ENCODE data around the gene NEUROD2.

NEUROD2 gene

GRCh38 chr17:39579318-39580081 is 28.2 kb downstream of the NEUROD2 start:
- no peak for DNase-seq (ENCODE audit: low read depth)

DNA sequence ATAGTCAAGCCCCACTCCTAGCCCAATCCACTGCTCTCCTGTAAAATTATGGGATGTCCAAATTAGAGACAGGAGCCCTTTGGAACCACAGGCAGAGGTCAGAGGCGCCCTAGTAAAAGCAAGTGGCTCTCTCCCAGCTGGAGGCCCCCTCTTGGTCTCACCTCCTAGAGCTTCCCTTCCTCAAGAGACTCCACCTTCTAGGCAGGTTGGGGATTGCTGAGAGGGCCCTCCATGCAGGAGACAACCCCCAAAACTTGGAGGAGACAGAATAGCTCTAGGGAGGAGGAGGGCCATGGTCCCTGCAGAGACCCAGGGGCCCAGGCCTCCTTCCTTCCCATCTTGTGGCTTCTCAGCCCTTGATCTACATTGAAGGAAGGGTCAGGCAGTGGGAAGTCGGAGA is 29.4 kb downstream of the NEUROD2 start:
- DNase-seq (ENCODE audit: low read depth), result no peak

DNA sequence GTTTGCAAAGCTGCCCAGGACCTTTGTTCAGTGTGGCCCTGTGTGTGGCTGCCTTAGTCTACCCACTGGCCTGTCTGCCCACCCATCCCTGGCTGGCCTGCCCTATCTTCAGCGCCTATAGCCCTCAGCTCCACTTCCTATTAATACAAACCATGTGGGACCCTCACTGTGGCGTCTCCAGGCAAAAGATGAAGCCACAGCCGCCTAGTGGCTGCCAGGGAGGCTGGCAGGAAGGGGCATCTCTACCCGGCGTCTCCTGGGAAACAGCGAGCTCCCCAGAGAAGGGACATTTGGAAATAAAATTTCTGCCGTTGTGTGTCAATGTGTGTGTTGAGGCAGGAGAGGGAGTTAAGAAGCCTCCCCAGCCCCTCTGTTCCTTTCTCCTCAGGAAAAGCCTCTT is 31.5 kb downstream of the NEUROD2 start:
- DNase-seq (ENCODE audit: low read depth), result no peak

DNA sequence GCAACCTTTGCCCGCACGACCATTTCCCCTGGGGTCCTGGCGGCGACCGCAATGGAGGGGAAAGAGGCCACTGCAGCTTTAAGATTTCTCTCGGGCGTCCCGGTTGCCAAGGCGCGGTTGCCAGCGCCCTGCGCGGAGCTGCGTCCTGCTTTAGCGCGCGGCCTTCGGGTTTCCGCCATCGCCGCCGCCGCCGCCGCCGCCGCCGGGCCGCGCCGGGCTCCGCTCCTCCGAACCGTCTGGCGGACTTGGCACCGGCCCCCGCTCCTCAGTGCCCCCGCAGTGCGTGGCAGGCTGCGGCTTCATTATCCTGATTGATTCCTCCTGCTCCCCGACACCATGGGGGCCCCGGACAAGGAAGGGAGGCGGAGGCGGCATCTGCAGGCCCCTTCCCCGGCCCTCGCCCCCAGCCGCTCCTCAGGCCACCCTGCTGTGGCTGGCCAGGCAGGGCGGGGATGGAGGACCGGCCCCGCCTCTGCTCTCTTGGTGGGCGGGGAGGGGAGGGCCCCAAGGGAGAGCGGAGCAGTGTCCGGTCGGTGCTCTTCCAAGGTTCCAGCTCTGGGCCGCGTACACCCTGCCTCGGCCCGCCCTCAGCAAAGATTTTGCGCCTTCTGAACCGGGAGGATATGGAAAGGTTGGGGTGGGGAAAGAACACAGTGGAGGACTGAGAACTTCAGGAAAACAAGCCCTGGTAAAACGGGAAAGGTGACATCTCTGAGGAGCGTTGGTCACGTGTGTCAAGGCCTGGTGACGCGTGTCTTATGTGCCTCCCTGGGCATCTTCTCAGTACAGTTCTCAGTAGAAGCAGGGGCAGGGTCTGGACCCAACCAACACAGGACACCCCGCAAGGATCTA is 34.0 kb downstream of the NEUROD2 start:
- peak; percentile 17 for DNase-seq (ENCODE audit: low read depth)

DNA sequence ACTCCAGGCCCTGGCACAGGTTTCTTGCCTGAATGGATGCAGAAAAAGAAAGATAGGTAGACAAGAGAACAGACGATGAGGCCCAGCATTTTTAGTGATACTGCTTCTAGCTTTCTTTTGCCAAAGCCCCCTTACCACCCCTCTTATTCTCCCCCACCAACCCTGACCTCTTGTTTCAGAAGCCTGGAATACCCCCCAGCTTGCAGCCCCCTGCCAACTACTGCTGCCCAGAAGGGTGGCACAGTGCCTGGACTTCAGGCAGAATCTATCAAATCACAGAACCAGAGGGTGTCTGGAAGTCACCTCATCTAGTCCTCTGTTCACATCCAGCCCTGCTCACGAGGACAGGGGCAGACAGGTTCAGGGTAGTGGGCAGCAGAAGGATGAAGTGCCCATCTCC is 35.6 kb downstream of the NEUROD2 start:
- no peak for DNase-seq (ENCODE audit: low read depth)

DNA sequence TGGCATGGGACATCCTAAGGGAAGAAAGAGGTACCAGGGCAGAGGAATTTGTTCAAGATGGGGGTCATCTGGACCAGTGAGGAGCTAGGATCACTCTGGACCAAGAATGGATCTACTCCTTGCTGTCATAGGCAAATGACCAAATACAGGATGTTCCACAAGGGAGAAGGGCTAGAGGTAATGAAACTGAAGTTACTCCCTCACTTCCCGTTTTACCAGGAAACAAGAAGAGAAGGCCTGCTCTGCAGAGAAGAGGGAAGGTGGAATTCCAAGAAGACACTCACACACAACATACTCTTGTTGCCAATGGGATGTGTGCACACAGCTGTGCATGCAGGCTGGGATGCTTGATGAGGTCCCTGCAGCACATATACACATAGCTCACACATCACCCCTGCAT is 38.6 kb downstream of the NEUROD2 start:
- DNase-seq (ENCODE audit: low read depth), result no peak

- DNase-seq (ENCODE audit: low read depth), result no peak
Observed at GRCh38 chr17:39568702-39569101, 39.0 kb downstream of the NEUROD2 start.

GRCh38 chr17:39566094-39566850 is 41.4 kb downstream of the NEUROD2 start:
- no peak for DNase-seq (ENCODE audit: low read depth)

GRCh38 chr17:39564211-39564848 is 43.4 kb downstream of the NEUROD2 start:
- no peak for DNase-seq (ENCODE audit: low read depth)

DNA sequence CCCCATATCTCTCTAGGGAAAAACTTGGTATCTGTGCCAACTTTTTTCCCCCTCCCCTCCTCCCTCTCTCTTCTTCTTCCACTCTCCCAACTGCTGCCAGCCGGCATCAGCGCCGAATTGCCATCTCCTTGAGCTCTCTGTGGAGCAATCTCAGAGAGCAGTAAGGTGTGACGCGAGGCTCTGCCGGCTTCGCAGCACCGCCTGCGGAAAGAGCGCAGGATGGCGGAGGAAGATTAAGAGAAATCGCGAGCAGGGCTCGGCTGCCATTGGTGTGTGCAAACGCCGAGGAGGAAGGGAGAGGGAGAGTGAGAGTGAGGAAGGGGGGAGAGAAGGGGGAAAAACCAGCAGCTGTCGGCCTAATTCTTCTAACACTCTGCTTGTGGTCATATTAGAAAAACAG is 44.2 kb downstream of the NEUROD2 start:
- no peak for DNase-seq (ENCODE audit: low read depth)

- DNase-seq (ENCODE audit: low read depth), result no peak
Observed at GRCh38 chr17:39562976-39563375, 44.7 kb downstream of the NEUROD2 start.

- DNase-seq (ENCODE audit: low read depth), result no peak
Observed at GRCh38 chr17:39562395-39562794, 45.3 kb downstream of the NEUROD2 start.

- DNase-seq (ENCODE audit: low read depth), result no peak
Observed at GRCh38 chr17:39556423-39556822, 51.3 kb downstream of the NEUROD2 start.

GRCh38 chr17:39555368-39555767 is 52.4 kb downstream of the NEUROD2 start:
- no peak for DNase-seq (ENCODE audit: low read depth)
